Astrocyte (in vitro differentiated cells and primary cell): ENCODE data around the gene PI4K2A. TPM values are rescaled to one million over a fixed set of nuclear protein-coding genes. Genes with fewer than 3 reads are reported as not detected.

Experiments used
- DNase-seq: peaks from one replicate; pipeline ENCODE4 v3.0.0-alpha.2; 2010; ENCODE audit warnings: low read depth
- FAIRE-seq: peaks from 2 replicates; lab custom pipeline; 2011; peaks lifted over from hg19 to GRCh38; lab: Jason Lieb, UNC
- H2AFZ ChIP-seq: 2 replicates; pipeline ENCODE4 v1.6.0; 2012; ENCODE audit warnings: low read depth, low read length, inconsistent platforms
- H3K27ac ChIP-seq: 2 replicates; pipeline ENCODE4 v1.5.1; 2011; ENCODE audit warnings: low read depth, low read length, inconsistent platforms
- H3K27me3 ChIP-seq: 2 replicates; pipeline ENCODE4 v1.6.0; 2011; ENCODE audit warnings: low read length, inconsistent platforms; ENCODE audit not compliant: insufficient read depth
- H3K36me3 ChIP-seq: 2 replicates; pipeline ENCODE4 v1.5.1; 2011; ENCODE audit warnings: low read length, inconsistent platforms; ENCODE audit not compliant: insufficient read depth
- H3K4me1 ChIP-seq: 2 replicates; pipeline ENCODE4 v1.5.1; 2011; ENCODE audit warnings: low read length, inconsistent platforms; ENCODE audit not compliant: insufficient read depth
- H3K4me2 ChIP-seq: 2 replicates; pipeline ENCODE4 v1.6.0; 2012; ENCODE audit warnings: low read length, inconsistent platforms
- H3K4me3 ChIP-seq: 2 replicates; pipeline ENCODE4 v1.5.1; 2011; ENCODE audit warnings: low read depth, mild to moderate bottlenecking, low read length, inconsistent platforms; ENCODE audit not compliant: insufficient read depth
- H3K79me2 ChIP-seq: 2 replicates; pipeline ENCODE4 v1.6.0; 2012; ENCODE audit warnings: mild to moderate bottlenecking, low read length, inconsistent platforms; ENCODE audit not compliant: insufficient read depth
- H3K9ac ChIP-seq: 2 replicates; pipeline ENCODE4 v1.6.0; 2012; ENCODE audit warnings: mild to moderate bottlenecking, low read length, inconsistent platforms
- H3K9me3 ChIP-seq: 2 replicates; pipeline ENCODE4 v1.5.1; 2012; ENCODE audit warnings: low read depth, mild to moderate bottlenecking, low read length, inconsistent platforms; ENCODE audit not compliant: insufficient read depth
- H4K20me1 ChIP-seq: 2 replicates; pipeline ENCODE4 v1.6.0; 2012; ENCODE audit warnings: low read length, inconsistent platforms; ENCODE audit not compliant: insufficient read depth
- H3K27ac Mint-ChIP-seq: one replicate; pipeline ENCODE4 v1.8.0; 2021; ENCODE audit warnings: mild to moderate bottlenecking, mixed read lengths; ENCODE audit not compliant: unreplicated experiment
- H3K27me3 Mint-ChIP-seq: one replicate; pipeline ENCODE4 v1.8.0; 2021; ENCODE audit warnings: low read depth, mixed read lengths; ENCODE audit not compliant: unreplicated experiment
- H3K36me3 Mint-ChIP-seq: one replicate; pipeline ENCODE4 v1.8.0; 2021; ENCODE audit warnings: low read depth, mixed read lengths; ENCODE audit not compliant: unreplicated experiment
- H3K4me1 Mint-ChIP-seq: one replicate; pipeline ENCODE4 v1.8.0; 2021; ENCODE audit warnings: low read depth, mixed read lengths; ENCODE audit not compliant: unreplicated experiment
- H3K4me3 Mint-ChIP-seq: one replicate; pipeline ENCODE4 v1.8.0; 2021; ENCODE audit warnings: mild to moderate bottlenecking, moderate library complexity, mixed read lengths; ENCODE audit not compliant: unreplicated experiment
- H3K9me3 Mint-ChIP-seq: one replicate; pipeline ENCODE4 v1.8.0; 2021; ENCODE audit warnings: mild to moderate bottlenecking, mixed read lengths; ENCODE audit not compliant: unreplicated experiment
- EZH2 ChIP-seq: IDR thresholded peaks from 2 replicates; pipeline ENCODE4 v1.6.1; 2012; ENCODE audit warnings: mild to moderate bottlenecking, low read length, inconsistent platforms; ENCODE audit not compliant: insufficient read depth
- total RNA-seq: library from RNA; stranded (reverse); gene quantifications from 2 replicates; pipeline ENCODE4 v1.2.1, GENCODE V29; 2021
- TF ChIP-seq, protein P1 (sequence below): IDR thresholded peaks from 2 replicates; pipeline ENCODE4 v1.5.1; 2011; ENCODE audit warnings: low read depth, mild to moderate bottlenecking, inconsistent platforms, low read length, moderate library complexity; ENCODE audit not compliant: insufficient read depth

The PI4K2A gene
- total RNA-seq, 1 donor from 2014 or later = 37.8 TPM

- Histone ChIP-seq H3K36me3 (no peaks in the 10 kb centered on the region), H3K9me3 (no peaks in the 10 kb centered on the region), H3K27me3 (no peaks in the 10 kb centered on the region), H3K4me1 (peaks cover 42% of the 10 kb centered on the region), H3K9ac (peak overlapping the region; percentile 74), H3K79me2 (no peaks in the 10 kb centered on the region), H2AFZ (peak overlapping the region; percentile 62), H3K4me3 (peak overlapping the region; percentile 30), H3K27ac (peak overlapping the region; percentile 80), H3K4me2 (peak overlapping the region; percentile 89), H4K20me1 (no peaks in the 10 kb centered on the region)
- no peak for TF ChIP-seq EZH2
- TF ChIP-seq, protein P1, sequence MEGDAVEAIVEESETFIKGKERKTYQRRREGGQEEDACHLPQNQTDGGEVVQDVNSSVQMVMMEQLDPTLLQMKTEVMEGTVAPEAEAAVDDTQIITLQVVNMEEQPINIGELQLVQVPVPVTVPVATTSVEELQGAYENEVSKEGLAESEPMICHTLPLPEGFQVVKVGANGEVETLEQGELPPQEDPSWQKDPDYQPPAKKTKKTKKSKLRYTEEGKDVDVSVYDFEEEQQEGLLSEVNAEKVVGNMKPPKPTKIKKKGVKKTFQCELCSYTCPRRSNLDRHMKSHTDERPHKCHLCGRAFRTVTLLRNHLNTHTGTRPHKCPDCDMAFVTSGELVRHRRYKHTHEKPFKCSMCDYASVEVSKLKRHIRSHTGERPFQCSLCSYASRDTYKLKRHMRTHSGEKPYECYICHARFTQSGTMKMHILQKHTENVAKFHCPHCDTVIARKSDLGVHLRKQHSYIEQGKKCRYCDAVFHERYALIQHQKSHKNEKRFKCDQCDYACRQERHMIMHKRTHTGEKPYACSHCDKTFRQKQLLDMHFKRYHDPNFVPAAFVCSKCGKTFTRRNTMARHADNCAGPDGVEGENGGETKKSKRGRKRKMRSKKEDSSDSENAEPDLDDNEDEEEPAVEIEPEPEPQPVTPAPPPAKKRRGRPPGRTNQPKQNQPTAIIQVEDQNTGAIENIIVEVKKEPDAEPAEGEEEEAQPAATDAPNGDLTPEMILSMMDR = no peak
- Mint-ChIP-seq H3K4me1 (peaks cover 20% of the 10 kb centered on the region), H3K36me3 (no peaks in the 10 kb centered on the region), H3K27me3 (no peaks in the 10 kb centered on the region), H3K9me3 (no peaks in the 10 kb centered on the region), H3K4me3 (peak overlapping the region; percentile 23), H3K27ac (peak overlapping the region; percentile 80)
- FAIRE-seq (no peak), DNase-seq (peak; percentile 62)
Observed at GRCh38 chr10:97687785-97688781, 47.6 kb downstream of the PI4K2A start.

DNA sequence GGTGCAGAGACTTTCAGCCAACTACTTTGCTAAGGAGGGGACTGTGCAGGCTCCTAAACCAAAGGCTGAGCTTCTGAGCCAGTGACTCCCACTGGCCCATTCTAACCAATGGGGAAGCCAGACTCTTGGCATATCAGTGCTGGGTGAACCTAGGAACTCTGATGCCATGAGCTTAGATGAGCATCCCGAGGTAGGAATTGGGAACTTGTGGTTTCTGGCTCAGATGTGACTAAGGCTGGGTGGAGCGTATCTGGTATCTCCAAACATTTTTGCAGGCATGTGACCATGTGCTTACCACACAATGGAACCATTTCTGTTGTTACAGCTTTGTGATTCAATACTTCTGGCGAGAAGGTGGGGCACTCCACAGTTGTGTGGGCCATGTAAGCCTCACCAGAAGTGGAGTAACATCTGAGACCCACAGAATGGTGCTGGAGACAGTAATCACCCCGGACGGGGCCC lies 49.1 kb downstream of the PI4K2A start:
- no peaks in the 10 kb centered on the region for H3K79me2 ChIP-seq
- no peaks in the 10 kb centered on the region for H3K36me3 ChIP-seq
- no peaks in the 10 kb centered on the region for H3K27me3 Mint-ChIP-seq
- no peaks in the 10 kb centered on the region for H3K36me3 Mint-ChIP-seq
- no peaks in the 10 kb centered on the region for H3K9me3 Mint-ChIP-seq
- no peaks in the 10 kb centered on the region for H4K20me1 ChIP-seq
- DNase-seq (peak; percentile 98), FAIRE-seq (peak; percentile 94)
- H3K9ac ChIP-seq = no peak overlapping the region
- peak overlapping the region; percentile 4 for H3K4me2 ChIP-seq
- peak overlapping the region; percentile 71 for H3K27ac ChIP-seq
- no peaks in the 10 kb centered on the region for H3K9me3 ChIP-seq
- no peak overlapping the region for H2AFZ ChIP-seq
- no peaks in the 10 kb centered on the region for H3K27me3 ChIP-seq
- H3K4me3 Mint-ChIP-seq = no peak overlapping the region
- H3K4me1 ChIP-seq = peaks cover 42% of the 10 kb centered on the region
- no peak overlapping the region for H3K4me3 ChIP-seq
- H3K27ac Mint-ChIP-seq = peak overlapping the region; percentile 72
- TF ChIP-seq EZH2 = no peak
- TF ChIP-seq, protein P1 = no peak
- H3K4me1 Mint-ChIP-seq = peaks cover 14% of the 10 kb centered on the region
